Lower lobe of right lung (tissue), 2 donors: ENCODE data around the gene VASH1. TPM values are rescaled to one million over a fixed set of nuclear protein-coding genes. Genes with fewer than 3 reads are reported as not detected.

ENCODE experiments used
- ATAC-seq, 2 donors: fragments of 200-7000 bp; cut with Tn5 transposase; one replicate each; pipeline ENCODE4 v1.9.1; 2020 to 2022; ENCODE audit warnings: mild to moderate bottlenecking in 2 of 2, moderate library complexity in 2 of 2
- DNase-seq: peaks from one replicate; pipeline ENCODE4 v3.0.0-alpha.2; 2020
- H3K27ac ChIP-seq: fragments of 200-600 bp; one replicate; pipeline ENCODE4 v1.8.0; 2022
- H3K27me3 ChIP-seq: fragments of 200-600 bp; one replicate; pipeline ENCODE4 v1.8.0; 2022; ENCODE audit warnings: low read depth
- H3K36me3 ChIP-seq: fragments of 200-600 bp; one replicate; pipeline ENCODE4 v1.8.0; 2022; ENCODE audit warnings: mild to moderate bottlenecking
- H3K4me1 ChIP-seq: fragments of 200-600 bp; one replicate; pipeline ENCODE4 v1.8.0; 2022
- H3K4me3 ChIP-seq: fragments of 200-600 bp; one replicate; pipeline ENCODE4 v1.8.0; 2022; ENCODE audit warnings: mild to moderate bottlenecking
- H3K9me3 ChIP-seq: fragments of 200-600 bp; one replicate; pipeline ENCODE4 v1.8.0; 2022
- intact Hi-C: fragments of 100-400 bp; cut with DNase I; formaldehyde crosslinking; loops from one replicate; pipeline ENCODE4 v1.11.0; 2022
- total RNA-seq: library from RNA; stranded (reverse); fragmentation: NEBNext Ultra II Directional; extraction: Animal tissue kit (Norgen Biotek cat#: 25700); gene quantifications from one replicate; pipeline ENCODE4 v1.2.1, GENCODE V29; 2021
- TF ChIP-seq, protein P1 (sequence below): fragments of 200-600 bp; IDR thresholded peaks from one replicate; pipeline ENCODE4 v1.8.0; 2022; ENCODE audit warnings: antibody characterized with exemption, mild to moderate bottlenecking
- donor health status: DM: no; HTN: yes; CAD: no; lungs with severe emphysema.

Gene VASH1
- total RNA-seq, 1 donor from 2014 or later = 51.7 TPM

DNA sequence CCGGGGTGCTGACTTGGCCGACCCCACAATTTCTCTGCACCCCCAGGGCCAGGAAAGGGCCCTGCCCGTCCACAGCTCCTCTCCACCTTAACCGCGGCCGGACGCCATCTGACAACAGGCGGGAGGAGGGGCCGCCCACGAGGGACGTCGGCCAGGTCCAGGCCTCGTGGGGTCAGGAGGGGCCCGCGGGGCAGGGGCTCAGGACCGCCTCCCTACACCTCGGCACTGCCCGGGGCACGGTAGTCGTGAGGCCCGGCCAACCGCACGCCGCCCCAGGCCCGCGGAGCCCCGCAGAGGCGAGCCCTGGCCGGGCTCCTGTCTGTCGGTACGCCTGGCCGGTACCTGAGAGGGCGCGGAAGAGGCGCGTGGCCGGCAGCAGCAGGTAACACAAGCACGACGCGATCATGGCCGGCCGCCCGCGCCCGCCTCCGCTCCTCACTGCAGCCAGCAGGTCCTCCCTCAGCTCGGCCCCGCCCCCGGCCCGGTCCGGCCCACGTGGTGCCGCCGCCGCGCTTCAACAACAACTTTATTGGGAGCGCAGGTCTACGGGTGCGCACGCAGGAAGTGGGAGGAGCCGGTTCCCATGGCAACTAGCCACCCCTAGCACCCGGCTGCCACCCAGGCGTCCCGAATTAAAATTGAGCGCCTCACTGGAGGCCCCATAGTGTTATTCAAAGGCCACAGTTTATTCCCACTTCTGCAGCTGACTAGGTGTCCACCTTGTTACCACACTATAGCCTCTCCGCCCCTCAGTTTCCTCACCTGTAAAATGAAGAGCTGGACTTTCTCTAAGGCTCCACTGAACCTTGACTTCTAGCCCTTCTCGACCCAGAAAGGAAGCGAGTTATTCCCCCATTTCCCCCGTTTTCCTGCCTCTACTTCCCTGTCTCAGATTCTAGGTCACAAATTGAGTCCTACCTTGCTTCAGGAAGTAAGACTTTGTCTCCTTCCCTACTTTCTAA lies 51.4 kb downstream of the VASH1 start, which contains the start of gene ANGEL1:
TSS of gene ANGEL1 (minus strand) at position 461 of the 962 bp plus-strand sequence. CDS start at position 406, 55 bp downstream.
- Histone ChIP-seq H3K27me3 (no peaks in the 10 kb centered on the region), H3K4me3 (peak within 1 kb of the TSS; percentile 81), H3K27ac (peak within 1 kb of the TSS; percentile 93), H3K4me1 (peaks cover 25% of the 10 kb centered on the region), H3K36me3 (peaks cover 13% of the 10 kb centered on the region), H3K9me3 (no peaks in the 10 kb centered on the region)
- TF ChIP-seq, protein P1, sequence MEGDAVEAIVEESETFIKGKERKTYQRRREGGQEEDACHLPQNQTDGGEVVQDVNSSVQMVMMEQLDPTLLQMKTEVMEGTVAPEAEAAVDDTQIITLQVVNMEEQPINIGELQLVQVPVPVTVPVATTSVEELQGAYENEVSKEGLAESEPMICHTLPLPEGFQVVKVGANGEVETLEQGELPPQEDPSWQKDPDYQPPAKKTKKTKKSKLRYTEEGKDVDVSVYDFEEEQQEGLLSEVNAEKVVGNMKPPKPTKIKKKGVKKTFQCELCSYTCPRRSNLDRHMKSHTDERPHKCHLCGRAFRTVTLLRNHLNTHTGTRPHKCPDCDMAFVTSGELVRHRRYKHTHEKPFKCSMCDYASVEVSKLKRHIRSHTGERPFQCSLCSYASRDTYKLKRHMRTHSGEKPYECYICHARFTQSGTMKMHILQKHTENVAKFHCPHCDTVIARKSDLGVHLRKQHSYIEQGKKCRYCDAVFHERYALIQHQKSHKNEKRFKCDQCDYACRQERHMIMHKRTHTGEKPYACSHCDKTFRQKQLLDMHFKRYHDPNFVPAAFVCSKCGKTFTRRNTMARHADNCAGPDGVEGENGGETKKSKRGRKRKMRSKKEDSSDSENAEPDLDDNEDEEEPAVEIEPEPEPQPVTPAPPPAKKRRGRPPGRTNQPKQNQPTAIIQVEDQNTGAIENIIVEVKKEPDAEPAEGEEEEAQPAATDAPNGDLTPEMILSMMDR = no peak
- ATAC-seq (peak; percentile 97 to 98), DNase-seq (peak; percentile 98)
- intact Hi-C loops = no loop called here

DNA sequence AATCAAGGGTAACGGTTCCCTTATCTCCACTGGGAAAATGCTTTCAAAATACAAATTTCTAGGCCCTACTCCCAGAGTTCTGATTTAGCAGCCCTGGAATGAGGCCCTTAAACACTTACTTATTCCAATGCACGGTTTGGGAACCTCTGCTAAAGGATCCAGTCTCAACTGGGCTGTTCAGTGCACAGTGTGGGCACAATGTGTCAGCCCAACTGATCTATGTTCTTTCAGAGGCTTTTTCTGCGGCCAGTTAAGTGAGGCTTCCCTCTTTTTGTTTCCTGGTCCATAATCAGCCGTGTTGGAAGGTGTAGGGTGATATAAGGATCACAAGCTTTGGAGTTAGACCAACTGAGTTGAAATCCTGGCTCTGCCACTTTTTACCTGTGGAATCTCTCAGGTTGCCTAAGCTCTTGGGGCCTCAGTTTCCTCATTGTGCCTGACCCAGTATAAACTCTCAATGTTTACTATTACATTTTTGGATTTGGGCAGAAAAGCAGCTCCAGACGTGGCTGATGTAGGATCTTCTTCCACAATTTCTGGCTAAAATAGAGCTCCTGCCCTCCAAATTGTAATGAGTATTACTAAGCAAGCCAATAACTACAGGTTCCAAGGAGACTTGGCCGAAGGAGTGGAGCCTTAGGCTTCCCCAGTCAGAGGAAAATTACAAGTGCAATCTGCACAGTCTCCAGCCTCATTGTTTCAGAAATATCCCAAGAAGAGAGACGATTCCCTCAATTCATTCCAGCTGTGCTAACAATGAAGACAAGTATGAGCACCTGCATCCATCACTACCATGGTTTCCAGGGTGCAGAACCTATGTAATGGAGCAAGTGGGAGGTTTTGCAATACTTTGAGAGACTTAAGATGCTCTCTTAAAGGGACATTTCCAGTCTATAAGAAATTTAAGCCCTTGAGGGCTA lies 53.7 kb downstream of the VASH1 start:
- Histone ChIP-seq H3K27me3 (peaks cover 5% of the 10 kb centered on the region), H3K4me1 (peaks cover 24% of the 10 kb centered on the region), H3K27ac (no peak overlapping the region), H3K9me3 (no peaks in the 10 kb centered on the region), H3K4me3 (no peak overlapping the region), H3K36me3 (no peaks in the 10 kb centered on the region)
- TF ChIP-seq, protein P1 = no peak
- intact Hi-C loops = no loop called here
- ATAC-seq (no peak), DNase-seq (no peak)

DNA sequence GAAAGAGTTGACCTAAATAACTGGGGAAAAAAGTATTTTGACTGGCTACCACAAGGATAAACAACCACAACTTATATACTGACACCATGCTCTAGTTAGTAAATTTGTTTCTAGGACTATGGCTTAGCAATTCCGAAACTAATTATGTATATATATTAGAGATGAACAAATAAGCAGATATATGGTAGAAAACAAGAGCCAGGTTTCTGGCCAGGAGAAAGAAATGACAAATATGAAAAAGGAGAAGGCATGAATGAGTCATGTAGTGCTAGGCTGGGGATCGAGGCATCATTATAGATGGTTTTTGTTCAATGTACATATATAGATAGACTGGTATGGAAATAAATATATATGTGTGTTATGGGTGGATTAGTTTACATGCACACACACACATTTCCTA lies 59.4 kb downstream of the VASH1 start:
- no peaks in the 10 kb centered on the region for H3K9me3 ChIP-seq
- no peaks in the 10 kb centered on the region for H3K36me3 ChIP-seq
- TF ChIP-seq, protein P1 = no peak
- H3K27ac ChIP-seq = no peak overlapping the region
- no peaks in the 10 kb centered on the region for H3K4me1 ChIP-seq
- intact Hi-C loops = no loop called here
- H3K27me3 ChIP-seq = peaks cover 5% of the 10 kb centered on the region
- H3K4me3 ChIP-seq = no peak overlapping the region
- DNase-seq (no peak), ATAC-seq (no peak)

DNA sequence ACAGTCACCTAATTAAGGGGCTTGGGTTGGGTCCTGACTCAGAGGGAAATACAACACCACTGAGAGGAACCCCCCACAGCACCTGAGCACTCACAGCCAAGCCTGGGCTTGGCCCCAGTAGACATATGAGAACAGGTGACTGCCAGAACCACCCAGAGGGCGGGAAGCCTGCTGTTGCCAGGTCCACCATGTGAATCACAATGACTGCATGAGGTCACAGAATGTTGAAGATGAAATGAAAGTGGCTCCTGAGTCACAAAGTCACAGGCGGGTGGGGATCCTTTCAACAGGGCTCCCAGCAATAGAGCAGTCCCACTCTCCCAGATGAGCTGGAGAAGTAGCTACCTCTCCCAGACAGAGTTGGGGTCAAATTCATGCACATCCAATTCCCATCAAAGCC lies 64.9 kb downstream of the VASH1 start, which contains the start of gene LRRC74A:
TSS of gene LRRC74A (plus strand) at position 287 of the 400 bp plus-strand sequence. CDS start 290 bp downstream, outside the sequence.
- no peak within 1 kb of the TSS for H3K4me3 ChIP-seq
- H3K9me3 ChIP-seq = no peaks in the 10 kb centered on the region
- ATAC-seq (no peak), DNase-seq (no peak)
- no peaks in the 10 kb centered on the region for H3K27me3 ChIP-seq
- no peaks in the 10 kb centered on the region for H3K36me3 ChIP-seq
- TF ChIP-seq, protein P1 = no peak
- intact Hi-C loops = no loop called here
- H3K27ac ChIP-seq = no peak within 1 kb of the TSS
- H3K4me1 ChIP-seq = peaks cover 24% of the 10 kb centered on the region

DNA sequence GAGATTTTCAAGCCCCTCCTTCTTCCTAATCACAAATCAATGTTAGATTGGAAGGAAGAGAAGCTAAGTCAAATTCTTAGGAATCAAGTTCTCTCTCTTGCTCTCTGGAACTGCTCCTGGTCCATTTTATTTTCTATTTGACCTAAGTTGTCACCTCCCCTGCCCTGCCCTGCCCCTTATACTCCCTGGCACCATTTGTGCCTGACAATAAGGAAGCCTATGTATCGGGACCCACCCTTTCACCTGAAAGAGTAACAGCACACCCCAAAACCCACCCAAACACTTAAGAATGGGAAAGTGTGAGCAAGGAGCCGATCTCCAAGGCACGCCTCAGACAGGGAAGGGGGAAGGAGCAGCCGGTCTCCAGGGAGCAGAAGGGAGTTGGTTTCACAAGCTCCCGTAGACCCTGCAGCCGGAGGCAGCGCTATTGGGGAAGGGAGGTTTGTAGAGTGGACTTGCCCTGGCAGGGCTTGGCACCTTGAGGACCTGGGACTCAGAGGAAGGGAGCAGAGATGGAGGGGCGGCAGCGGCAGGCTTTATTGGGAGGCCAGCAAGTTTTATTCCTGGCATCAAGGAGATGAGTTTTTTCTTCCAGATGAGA lies 66.5 kb downstream of the VASH1 start:
- ATAC-seq (no peak), DNase-seq (no peak)
- no peaks in the 10 kb centered on the region for H3K27me3 ChIP-seq
- intact Hi-C loops = no loop called here
- H3K9me3 ChIP-seq = no peaks in the 10 kb centered on the region
- H3K4me1 ChIP-seq = peaks cover 24% of the 10 kb centered on the region
- TF ChIP-seq, protein P1 = no peak
- H3K36me3 ChIP-seq = no peaks in the 10 kb centered on the region
- H3K27ac ChIP-seq = peak overlapping the region; percentile 11
- H3K4me3 ChIP-seq = peak overlapping the region; percentile 28
